HepG2 (cell line): ENCODE results near the gene ZNF48. TPM values are rescaled to one million over a fixed set of nuclear protein-coding genes. Genes with fewer than 3 reads are reported as not detected.

ENCODE experiments used
- ATF1 ChIP-seq: IDR thresholded peaks from 2 replicates; pipeline ENCODE4 v1.6.1; 2016; ENCODE audit warnings: mild to moderate bottlenecking, control low read depth
- CENPT ChIP-seq: sonication (generic); formaldehyde crosslinking; IDR thresholded peaks from 2 replicates; pipeline ENCODE4 v1.8.0; 2022; ENCODE audit warnings: low read depth, mild to moderate bottlenecking, moderate library complexity, missing genetic modification reagents
- ELK4 ChIP-seq: sonication (generic); formaldehyde crosslinking; IDR thresholded peaks from 2 replicates; pipeline ENCODE4 v1.9.0; 2021; ENCODE audit warnings: missing genetic modification reagents, borderline replicate concordance
- HOMEZ ChIP-seq: IDR thresholded peaks from 2 replicates; pipeline ENCODE4 v1.6.1; 2016; ENCODE audit warnings: low read depth
- IRF1 ChIP-seq: sonication (generic); formaldehyde crosslinking; IDR thresholded peaks from 2 replicates; pipeline ENCODE4 v1.4.0; 2020; ENCODE audit warnings: low read depth, mild to moderate bottlenecking, missing genetic modification reagents
- KLF6 ChIP-seq: IDR thresholded peaks from 2 replicates; pipeline ENCODE4 v1.8.0; 2016; ENCODE audit warnings: missing biosample characterization, missing genetic modification reagents
- MTA1 ChIP-seq: sonication (generic); formaldehyde crosslinking; IDR thresholded peaks from 2 replicates; pipeline ENCODE4 v1.4.0; 2020; ENCODE audit warnings: missing genetic modification reagents, mild to moderate bottlenecking, borderline replicate concordance
- MYPOP ChIP-seq: sonication (generic); formaldehyde crosslinking; IDR thresholded peaks from 2 replicates; pipeline ENCODE4 v1.8.1; 2023; ENCODE audit warnings: mild to moderate bottlenecking, moderate library complexity, missing genetic modification reagents
- NR0B2 ChIP-seq: sonication (generic); formaldehyde crosslinking; IDR thresholded peaks from 2 replicates; pipeline ENCODE4 v1.4.0; 2020; ENCODE audit warnings: mild to moderate bottlenecking, missing genetic modification reagents
- RARA ChIP-seq: IDR thresholded peaks from 2 replicates; pipeline ENCODE4 v1.6.1; 2016; ENCODE audit warnings: missing genetic modification reagents, missing compliant biosample characterization
- RNF2 ChIP-seq: fragments of 450-650 bp; conservative IDR thresholded peaks from 2 replicates; pipeline ENCODE4 v1.6.1; 2016; ENCODE audit warnings: low read depth
- SAP130 ChIP-seq: IDR thresholded peaks from 2 replicates; pipeline ENCODE4 v1.6.1; 2016; ENCODE audit warnings: low read depth
- SRSF9 ChIP-seq: fragments of 200-400 bp; formaldehyde crosslinking; IDR thresholded peaks from 2 replicates; pipeline ENCODE4 v1.6.1; 2018; ENCODE audit warnings: borderline replicate concordance, mild to moderate bottlenecking, low read depth, low read length; ENCODE audit not compliant: insufficient read depth, poor library complexity, severe bottlenecking
- TAF15 ChIP-seq: fragments of 200-400 bp; formaldehyde crosslinking; IDR thresholded peaks from one replicate; pipeline ENCODE4 v1.6.1; 2018; ENCODE audit warnings: mild to moderate bottlenecking, low read depth, low read length; ENCODE audit not compliant: poor library complexity, severe bottlenecking
- TEAD3 ChIP-seq: optimal IDR thresholded peaks from 2 replicates; pipeline ENCODE3; 2016; ENCODE audit warnings: borderline replicate concordance
- YY1 ChIP-seq: IDR thresholded peaks from 2 replicates; pipeline ENCODE4 v1.6.1; 2011; ENCODE audit warnings: low read length, low read depth, moderate library complexity, mild to moderate bottlenecking; ENCODE audit not compliant: insufficient read depth, insufficient replicate concordance
- ZFP82 ChIP-seq: sonication (generic); formaldehyde crosslinking; IDR thresholded peaks from 2 replicates; pipeline ENCODE4 v1.5.1; 2020; ENCODE audit warnings: mild to moderate bottlenecking, missing genetic modification reagents, borderline replicate concordance
- ZKSCAN8 ChIP-seq: IDR thresholded peaks from 2 replicates; pipeline ENCODE4 v1.6.1; 2016; ENCODE audit warnings: borderline replicate concordance, missing genetic modification reagents, missing compliant biosample characterization
- ZNF33B ChIP-seq: sonication (generic); formaldehyde crosslinking; IDR thresholded peaks from 2 replicates; pipeline ENCODE4 v1.5.1; 2020; ENCODE audit warnings: mild to moderate bottlenecking, missing genetic modification reagents
- ZNF672 ChIP-seq: sonication (generic); formaldehyde crosslinking; IDR thresholded peaks from 2 replicates; pipeline ENCODE4 v1.8.1; 2022; ENCODE audit warnings: missing genetic modification reagents
- ZSCAN30 ChIP-seq: sonication (generic); formaldehyde crosslinking; IDR thresholded peaks from 2 replicates; pipeline ENCODE4 v1.5.0; 2020; ENCODE audit warnings: mild to moderate bottlenecking, missing genetic modification reagents
- polyA plus RNA-seq, 8 experiments: library from polyadenylated mRNA; depleted of rRNA in 3 of 8; stranded (reverse) in 7 of 8; unstranded in 1 of 8; fragments of >200 nt; fragmentation: Illumina TruSeq in 4 of 8; extraction: Trizol in 4 of 8; gene quantifications; 2 replicates each; pipeline versions ENCODE4 v1.2.1 to v1.2.3, GENCODE V29; 2011 to 2016; ENCODE audit warnings: low read depth in 4 of 8, missing spikeins in 1 of 8, mixed read lengths in 1 of 8; ENCODE audit not compliant: insufficient read depth in 1 of 8
- total RNA-seq, 5 experiments: library from RNA; depleted of rRNA; stranded (reverse); fragments of >200 nt; fragmentation: Illumina TruSeq; extraction: Trizol; gene quantifications; 2 replicates each; pipeline ENCODE4 v1.2.3, GENCODE V29; 2016; ENCODE audit warnings: low read depth in 1 of 5

The ZNF48 gene
- total and polyA plus RNA-seq, 2 of the 13 experiments (the other 11 are each of a cell fraction or from before 2014, with no cell fraction given), result 9.9 to 12.3 TPM

GRCh38 chr16:30445408-30446202 is 50.4 kb downstream of the ZNF48 start, which contains the start of gene SEPHS2 (continued):
- no peak for TF ChIP-seq ELK4 (CRISPR knock-in tag)
- peak; percentile 79 for TF ChIP-seq RNF2
- TF ChIP-seq RARA (CRISPR knock-in tag), result peak; percentile 45
- TF ChIP-seq ZKSCAN8 (CRISPR knock-in tag), result 0 out of 2 replicates have a peak, but pooled peaks have one; percentile 55
- no peak for TF ChIP-seq SRSF9
- peak; percentile 36 for TF ChIP-seq TEAD3 (CRISPR knock-in tag)
- no peak for TF ChIP-seq ZFP82 (CRISPR knock-in tag)
- TF ChIP-seq ZSCAN30, result no peak
- peak; percentile 77; the same call in 1 of the 2 replicates for TF ChIP-seq ATF1 (CRISPR knock-in tag)
- no peak for TF ChIP-seq CENPT
- no peak for TF ChIP-seq IRF1 (CRISPR knock-in tag)
- no peak; the same call in 1 of the 2 replicates for TF ChIP-seq KLF6 (CRISPR knock-in tag)
- TF ChIP-seq HOMEZ (CRISPR knock-in tag), result 0 out of 2 replicates have a peak, but pooled peaks have one; percentile 47
- peak; percentile 88 for TF ChIP-seq SAP130 (CRISPR knock-in tag)
- peak; percentile 91 for TF ChIP-seq TAF15
- TF ChIP-seq YY1, result peak; percentile 53
- TF ChIP-seq ZNF672 (CRISPR knock-in tag), result no peak
- TF ChIP-seq MTA1 (CRISPR knock-in tag), result no peak
- peak; percentile 77 for TF ChIP-seq NR0B2
- TF ChIP-seq MYPOP, result peak; percentile 67
- no peak; the same call in 1 of the 2 replicates for TF ChIP-seq ZNF33B
